Panc1 (cell line): ENCODE results near the gene ME1. TPM values are rescaled to one million over a fixed set of nuclear protein-coding genes. Genes with fewer than 3 reads are reported as not detected.

Source experiments
- ATAC-seq: fragments of 200-7000 bp; cut with Tn5 transposase; 2 replicates; pipeline ENCODE4 v1.9.1; 2020; ENCODE audit warnings: mild to moderate bottlenecking, moderate library complexity
- BruUV-seq: library from RNA; stranded (reverse); fragments of 400-500 nt; replicated peaks from 2 replicates; lab custom pipeline; 2021; lab: Mats Ljungman, UMichigan
- CTCF ChIA-PET: fragments of 300-600 bp; sonication (Branson Sonifier 250); formaldehyde crosslinking; loops from one replicate; lab custom pipeline; 2022; ENCODE audit warnings: antibody characterized with exemption; lab: Charles Lee
- POLR2A ChIA-PET: fragments of 300-600 bp; sonication (Branson Sonifier 250); formaldehyde crosslinking; loops from one replicate; lab custom pipeline; 2022; ENCODE audit warnings: antibody characterized with exemption; lab: Charles Lee
- DNase-seq: peaks from one replicate; pipeline ENCODE4 v3.0.0-alpha.2; 2010; ENCODE audit warnings: low read depth, low spot score
- H3K27ac ChIP-seq: 2 replicates; pipeline ENCODE4 v1.5.1; 2011; ENCODE audit warnings: mild to moderate bottlenecking, low read length, inconsistent platforms
- H3K27me3 ChIP-seq: fragments of 200-500 bp; sonication (Bioruptor generic); 2 replicates; pipeline ENCODE4 v1.6.0; 2014; ENCODE audit warnings: low read length, inconsistent platforms; ENCODE audit not compliant: control insufficient read depth, insufficient read depth
- H3K36me3 ChIP-seq: fragments of 200-500 bp; sonication (Bioruptor generic); 2 replicates; pipeline ENCODE4 v1.5.1; 2014; ENCODE audit warnings: inconsistent platforms, mild to moderate bottlenecking, low read length, moderate library complexity; ENCODE audit not compliant: control insufficient read depth, insufficient read depth
- H3K4me1 ChIP-seq: 2 replicates; pipeline ENCODE4 v1.5.1; 2011; ENCODE audit warnings: inconsistent platforms, mild to moderate bottlenecking, low read length, moderate library complexity; ENCODE audit not compliant: control insufficient read depth, insufficient read depth
- H3K4me3 ChIP-seq, 2 experiments: 2 replicates each; pipeline ENCODE4 v1.5.1; 2011 to 2012; ENCODE audit warnings: low read depth in 2 of 2, low read length in 2 of 2, mild to moderate bottlenecking in 2 of 2, inconsistent platforms in 1 of 2, moderate library complexity in 1 of 2
- H3K9me3 ChIP-seq: fragments of 200-500 bp; sonication (Bioruptor generic); 2 replicates; pipeline ENCODE4 v1.5.1; 2014; ENCODE audit warnings: low read depth, mild to moderate bottlenecking, inconsistent platforms, low read length, moderate library complexity; ENCODE audit not compliant: control insufficient read depth, insufficient read depth
- CTCF ChIP-seq: fragments of 450-650 bp; IDR thresholded peaks from 2 replicates; pipeline ENCODE4 v1.5.1; 2017; ENCODE audit warnings: mild to moderate bottlenecking
- POLR2AphosphoS5 ChIP-seq: IDR thresholded peaks from 2 replicates; pipeline ENCODE4 v1.6.1; 2012; ENCODE audit warnings: mild to moderate bottlenecking, low read depth, low read length, moderate library complexity
- REST ChIP-seq, 2 experiments: IDR thresholded peaks; 2 replicates each; pipeline ENCODE4 v1.6.1; 2011 to 2012; ENCODE audit warnings: low read depth in 2 of 2, control low read depth in 1 of 2, low read length in 1 of 2, mild to moderate bottlenecking in 1 of 2, moderate library complexity in 1 of 2; ENCODE audit not compliant: insufficient read depth in 1 of 2
- SIN3A ChIP-seq: IDR thresholded peaks from 2 replicates; pipeline ENCODE4 v1.6.1; 2012; ENCODE audit warnings: low read depth, mild to moderate bottlenecking, low read length, moderate library complexity, borderline replicate concordance; ENCODE audit not compliant: insufficient read depth
- TCF7L2 ChIP-seq: IDR thresholded peaks from 2 replicates; pipeline ENCODE4 v1.6.1; 2011; ENCODE audit warnings: mild to moderate bottlenecking, low read depth, low read length, inconsistent platforms
- in situ Hi-C: cut with HindIII; loops from 2 replicates; pipeline ENCODE4 v1.10.0; 2016; ENCODE audit warnings: low sequenced_read_pairs, low pct_unique_long_range_greater_than_20kb
- intact Hi-C: fragments of 100-400 bp; cut with micrococcal nuclease; formaldehyde crosslinking; loops from one replicate; pipeline ENCODE4 v1.10.0; 2022; ENCODE audit not compliant: unreplicated experiment
- total RNA-seq: library from RNA; stranded (reverse); gene quantifications from one replicate; pipeline ENCODE4 v1.2.1, GENCODE V29; 2021; ENCODE audit not compliant: unreplicated experiment

ME1 gene
- total RNA-seq, 1 experiment from 2014 or later, result 19.7 TPM

GRCh38 chr6:83307849-83308248, 123.0 kb downstream of the ME1 start:
- intact Hi-C loops (no loop called here), in situ Hi-C loops (no loop called here)
- ChIA-PET CTCF (no interaction called here), POLR2A (no interaction called here)
- DNase-seq (no peak), ATAC-seq (no peak)
- Histone ChIP-seq H3K4me1 (no peaks in the 10 kb centered on the region), H3K36me3 (no peaks in the 10 kb centered on the region), H3K9me3 (no peaks in the 10 kb centered on the region), H3K27ac (no peak overlapping the region), H3K27me3 (no peaks in the 10 kb centered on the region), H3K4me3 (no peak overlapping the region)
- TF ChIP-seq TCF7L2 (no peak), POLR2AphosphoS5 (no peak), CTCF (no peak), SIN3A (no peak), REST (IDR thresholded peaks at IDR 0.05; ENCODE audit: insufficient read depth in 1 of 2, low read depth in 2 of 2, low read length in 1 of 2) (no peak)
- no TSS peak for BruUV-seq

GRCh38 chr6:83303426-83303825, 127.4 kb downstream of the ME1 start:
- POLR2A ChIA-PET, result no interaction called here
- no peaks in the 10 kb centered on the region for H3K27me3 ChIP-seq
- H3K27ac ChIP-seq, result no peak overlapping the region
- no peaks in the 10 kb centered on the region for H3K4me1 ChIP-seq
- TF ChIP-seq TCF7L2 (no peak), POLR2AphosphoS5 (no peak), CTCF (no peak), REST (IDR thresholded peaks at IDR 0.05; ENCODE audit: insufficient read depth in 1 of 2, low read depth in 2 of 2, low read length in 1 of 2) (no peak), SIN3A (no peak)
- CTCF ChIA-PET, result no interaction called here
- DNase-seq (no peak), ATAC-seq (no peak)
- no TSS peak for BruUV-seq
- intact Hi-C loops (no loop called here), in situ Hi-C loops (no loop called here)
- H3K9me3 ChIP-seq, result no peaks in the 10 kb centered on the region
- no peak overlapping the region for H3K4me3 ChIP-seq
- H3K36me3 ChIP-seq, result no peaks in the 10 kb centered on the region
